PFSK-1 (cell line): ENCODE data around the gene SCUBE2.

Experiments used
- FOXP2 ChIP-seq: optimal IDR thresholded peaks from 2 replicates; pipeline ENCODE3; 2011; ENCODE audit warnings: borderline replicate concordance, control low read depth, inconsistent platforms; ENCODE audit not compliant: insufficient read depth; ENCODE audit errors: extremely low read length, extremely low read depth
- POLR2AphosphoS5 ChIP-seq: IDR thresholded peaks from 2 replicates; pipeline ENCODE4 v1.6.1; 2012; ENCODE audit warnings: low read depth, mild to moderate bottlenecking, control low read depth, low read length, moderate library complexity
- REST ChIP-seq, 2 experiments: IDR thresholded peaks; 2 replicates each; pipeline versions ENCODE4 v1.6.1 to v1.8.0; 2011 to 2012; ENCODE audit warnings: low read depth in 2 of 2, low read length in 2 of 2, control low read depth in 1 of 2, inconsistent platforms in 1 of 2, mild to moderate bottlenecking in 1 of 2, moderate library complexity in 1 of 2; ENCODE audit not compliant: insufficient read depth in 1 of 2
- SIN3A ChIP-seq: IDR thresholded peaks from 2 replicates; pipeline ENCODE4 v1.6.1; 2012; ENCODE audit warnings: mild to moderate bottlenecking, low read length, moderate library complexity, borderline replicate concordance; ENCODE audit not compliant: insufficient read depth
- TAF1 ChIP-seq: IDR thresholded peaks from 2 replicates; pipeline ENCODE4 v1.6.1; 2012; ENCODE audit warnings: low read length, control low read depth, borderline replicate concordance; ENCODE audit not compliant: insufficient read depth

Gene SCUBE2

GRCh38 chr11:9138133-9138453, 46.7 kb upstream of the SCUBE2 start:
- TF ChIP-seq SIN3A (no peak), TAF1 (no peak), REST (IDR thresholded peaks at IDR 0.05; ENCODE audit: insufficient read depth in 1 of 2, low read depth in 2 of 2, low read length in 2 of 2) (no peak), FOXP2 (no peak), POLR2AphosphoS5 (no peak)

- TF ChIP-seq REST (IDR thresholded peaks at IDR 0.05; ENCODE audit: insufficient read depth in 1 of 2, low read depth in 2 of 2, low read length in 2 of 2) (no peak), FOXP2 (peak; percentile 50), TAF1 (no peak), POLR2AphosphoS5 (0 out of 2 replicates have a peak, but pooled peaks have one; percentile 10), SIN3A (no peak)
These were observed 46.1 kb upstream of the SCUBE2 start for GRCh38 chr11:9137293-9138132.

- TF ChIP-seq SIN3A (no peak), POLR2AphosphoS5 (no peak), TAF1 (no peak), REST (IDR thresholded peaks at IDR 0.05; ENCODE audit: insufficient read depth in 1 of 2, low read depth in 2 of 2, low read length in 2 of 2) (no peak), FOXP2 (no peak)
These were observed 45.3 kb upstream of the SCUBE2 start for GRCh38 chr11:9136741-9137140.

GRCh38 chr11:9133956-9134355, 42.6 kb upstream of the SCUBE2 start:
- TF ChIP-seq POLR2AphosphoS5, result no peak
- TF ChIP-seq REST (IDR thresholded peaks at IDR 0.05; ENCODE audit: insufficient read depth in 1 of 2, low read depth in 2 of 2, low read length in 2 of 2), result no peak
- no peak for TF ChIP-seq SIN3A
- TF ChIP-seq TAF1, result no peak
- TF ChIP-seq FOXP2, result no peak

GRCh38 chr11:9132203-9132878, 40.9 kb upstream of the SCUBE2 start:
- TF ChIP-seq REST (IDR thresholded peaks at IDR 0.05; ENCODE audit: insufficient read depth in 1 of 2, low read depth in 2 of 2, low read length in 2 of 2) (no peak), SIN3A (no peak), FOXP2 (no peak), TAF1 (no peak), POLR2AphosphoS5 (no peak)
